CD4-positive, alpha-beta T cell treated with Interleukin-17A for 1 hour (primary cell): ENCODE data around the gene FEN1.

Source experiments
- DNase-seq: peaks from one replicate; pipeline ENCODE4 v3.0.0-alpha.2; 2020

Gene FEN1

GRCh38 chr11:61797263-61797944 is 4.7 kb downstream of the FEN1 start:
- DNase-seq = peak; percentile 83

- DNase-seq = no peak
Observed at GRCh38 chr11:61799665-61800284, 7.1 kb downstream of the FEN1 start.

GRCh38 chr11:61800331-61801281 is 7.9 kb downstream of the FEN1 start:
- DNase-seq = no peak

- no peak for DNase-seq
Observed at GRCh38 chr11:61802605-61803004, 9.9 kb downstream of the FEN1 start.

- DNase-seq = no peak
Observed at GRCh38 chr11:61803889-61804647, 11.4 kb downstream of the FEN1 start.

GRCh38 chr11:61805146-61805545 is 12.4 kb downstream of the FEN1 start:
- no peak for DNase-seq

- no peak for DNase-seq
Observed at GRCh38 chr11:61806785-61807184, 14.1 kb downstream of the FEN1 start.

- DNase-seq = no peak
Observed at GRCh38 chr11:61810671-61811175, 18.0 kb downstream of the FEN1 start.

- DNase-seq = no peak
Observed at GRCh38 chr11:61811831-61812230, 19.1 kb downstream of the FEN1 start.

- no peak for DNase-seq
Observed at GRCh38 chr11:61812736-61813411, 20.2 kb downstream of the FEN1 start.

- DNase-seq = peak; percentile 13
Observed at GRCh38 chr11:61814247-61814957, 21.7 kb downstream of the FEN1 start.

GRCh38 chr11:61814958-61815789 is 22.5 kb downstream of the FEN1 start:
- peak; percentile 49 for DNase-seq

- peak; percentile 56 for DNase-seq
Observed at GRCh38 chr11:61815790-61816735, 23.4 kb downstream of the FEN1 start.

GRCh38 chr11:61816736-61817455 is 24.2 kb downstream of the FEN1 start, which contains the start of gene FADS1:
Gene FADS1, minus strand, starts transcription at chr11:61817003. Its CDS starts 74 bp downstream, at chr11:61816929.
- peak; percentile 79 for DNase-seq

- DNase-seq = no peak
Observed at GRCh38 chr11:61817471-61818202, 24.9 kb downstream of the FEN1 start.

- DNase-seq = no peak
Observed at GRCh38 chr11:61820174-61820573, 27.5 kb downstream of the FEN1 start.

GRCh38 chr11:61826930-61827570 is 34.3 kb downstream of the FEN1 start:
- DNase-seq = no peak
